Left lung (tissue), 10 donors: ENCODE measurements around the gene LLGL2. TPM values are rescaled to one million over a fixed set of nuclear protein-coding genes. Genes with fewer than 3 reads are reported as not detected.

Experiments used
- ATAC-seq: fragments of 200-7000 bp; cut with Tn5 transposase; one replicate; pipeline ENCODE4 v1.9.1; 2020; ENCODE audit warnings: moderate library complexity
- DNase-seq, 4 donors: peaks; one replicate each; pipeline ENCODE4 v3.0.0-alpha.2; 2013 to 2020
- H3K27ac ChIP-seq, 2 donors: fragments of 200-600 bp; sonication (generic) in 1 of 2; one replicate each; pipeline versions ENCODE4 v1.5.0 to v1.8.0; 2020 to 2021
- H3K27me3 ChIP-seq, 2 donors: fragments of 200-600 bp; sonication (generic) in 1 of 2; one replicate each; pipeline versions ENCODE4 v1.5.0 to v1.8.0; 2020 to 2021
- H3K36me3 ChIP-seq, 2 donors: fragments of 200-600 bp; sonication (generic) in 1 of 2; one replicate each; pipeline versions ENCODE4 v1.5.0 to v1.8.0; 2020 to 2021
- H3K4me1 ChIP-seq, 2 donors: fragments of 200-600 bp; one replicate each; pipeline ENCODE4 v1.8.0; 2021
- H3K4me3 ChIP-seq, 2 donors: fragments of 200-600 bp; sonication (generic) in 1 of 2; one replicate each; pipeline versions ENCODE4 v1.5.0 to v1.8.0; 2020 to 2021; ENCODE audit warnings: mild to moderate bottlenecking in 1 of 2
- H3K9me3 ChIP-seq, 2 donors: fragments of 200-600 bp; sonication (generic) in 1 of 2; one replicate each; pipeline versions ENCODE4 v1.5.0 to v1.8.0; 2020 to 2021
- intact Hi-C, 2 donors: fragments of 100-400 bp; cut with DNase I; formaldehyde crosslinking; loops; one replicate each; pipeline versions ENCODE4 v1.11.2 to v1.14.2; 2022
- polyA plus RNA-seq, 6 donors: library from polyadenylated mRNA; unstranded; fragments of 120-200 nt; gene quantifications; one replicate each; pipeline ENCODE4 v1.2.1, GENCODE V29; 2013; ENCODE audit not compliant: insufficient read length in 6 of 6
- total RNA-seq, 2 donors: library from RNA; stranded (reverse); fragmentation: NEBNext Ultra II Directional; extraction: Animal tissue kit (Norgen Biotek cat#: 25700); gene quantifications; one replicate each; pipeline ENCODE4 v1.2.1, GENCODE V29; 2021
- TF ChIP-seq, protein P1 (sequence below), 2 donors: fragments of 200-600 bp; sonication (generic) in 1 of 2; IDR thresholded peaks; one replicate each; pipeline versions ENCODE4 v1.5.0 to v1.8.0; 2021; ENCODE audit warnings: antibody characterized with exemption in 2 of 2
- donor health status: DM: no; HTN: yes; CAD: no.
- donor health status: DM: no; HTN: no; CAD: no.

Gene LLGL2
- total and polyA plus RNA-seq, 8 donors, result 38.0 to 173 (median 53.1) TPM

DNA sequence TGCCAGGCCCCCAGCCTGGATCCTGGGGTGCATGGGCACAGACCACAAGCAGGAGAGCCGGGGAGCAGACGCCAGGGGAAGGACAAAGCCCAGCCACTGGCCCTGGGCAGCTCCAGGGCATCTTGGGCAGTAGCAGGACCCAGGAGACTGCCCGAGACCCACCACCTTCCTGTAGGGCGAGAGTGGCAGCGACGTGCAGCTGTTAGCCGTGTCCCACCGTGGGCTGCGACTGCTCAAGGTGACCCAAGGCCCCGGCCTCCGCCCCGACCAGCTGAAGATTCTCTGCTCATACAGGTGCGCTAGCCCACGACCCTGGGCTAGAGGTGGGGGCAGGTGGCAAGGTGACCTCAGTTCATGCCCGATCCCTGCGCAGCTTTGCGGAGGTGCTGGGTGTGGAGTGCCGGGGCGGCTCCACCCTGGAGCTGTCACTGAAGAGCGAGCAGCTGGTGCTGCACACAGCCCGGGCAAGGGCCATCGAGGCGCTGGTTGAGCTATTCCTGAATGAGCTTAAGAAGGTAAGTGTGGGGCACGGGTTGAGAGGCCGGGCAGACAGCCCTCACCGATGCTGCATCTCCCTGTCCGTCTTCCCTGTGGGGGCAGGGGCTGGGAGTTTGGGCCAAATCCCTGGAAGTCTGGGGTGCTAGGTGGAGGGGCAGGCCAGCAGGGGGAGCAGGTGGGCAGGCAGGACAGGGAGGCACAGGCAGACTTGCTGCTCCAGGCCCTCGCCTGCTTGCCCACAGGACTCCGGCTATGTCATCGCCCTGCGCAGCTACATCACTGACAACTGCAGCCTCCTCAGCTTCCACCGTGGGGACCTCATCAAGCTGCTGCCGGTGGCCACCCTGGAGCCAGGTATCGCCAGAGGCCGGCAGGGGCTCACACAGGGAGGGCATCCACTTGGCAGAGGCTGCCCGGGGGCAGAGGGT is 94.3 kb downstream of the LLGL2 start:
- Histone ChIP-seq H3K4me1 (no peaks in the 10 kb centered on the region), H3K9me3 (no peaks in the 10 kb centered on the region), H3K27ac (no peak overlapping the region), H3K4me3 (no peak overlapping the region), H3K27me3 (no peaks in the 10 kb centered on the region), H3K36me3 (peaks cover 0 to 97% of the 10 kb centered on the region in 2 donors)
- TF ChIP-seq, protein P1, sequence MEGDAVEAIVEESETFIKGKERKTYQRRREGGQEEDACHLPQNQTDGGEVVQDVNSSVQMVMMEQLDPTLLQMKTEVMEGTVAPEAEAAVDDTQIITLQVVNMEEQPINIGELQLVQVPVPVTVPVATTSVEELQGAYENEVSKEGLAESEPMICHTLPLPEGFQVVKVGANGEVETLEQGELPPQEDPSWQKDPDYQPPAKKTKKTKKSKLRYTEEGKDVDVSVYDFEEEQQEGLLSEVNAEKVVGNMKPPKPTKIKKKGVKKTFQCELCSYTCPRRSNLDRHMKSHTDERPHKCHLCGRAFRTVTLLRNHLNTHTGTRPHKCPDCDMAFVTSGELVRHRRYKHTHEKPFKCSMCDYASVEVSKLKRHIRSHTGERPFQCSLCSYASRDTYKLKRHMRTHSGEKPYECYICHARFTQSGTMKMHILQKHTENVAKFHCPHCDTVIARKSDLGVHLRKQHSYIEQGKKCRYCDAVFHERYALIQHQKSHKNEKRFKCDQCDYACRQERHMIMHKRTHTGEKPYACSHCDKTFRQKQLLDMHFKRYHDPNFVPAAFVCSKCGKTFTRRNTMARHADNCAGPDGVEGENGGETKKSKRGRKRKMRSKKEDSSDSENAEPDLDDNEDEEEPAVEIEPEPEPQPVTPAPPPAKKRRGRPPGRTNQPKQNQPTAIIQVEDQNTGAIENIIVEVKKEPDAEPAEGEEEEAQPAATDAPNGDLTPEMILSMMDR (IDR thresholded peaks at IDR 0.05), result no peak
- no peak for DNase-seq
- intact Hi-C loops, result no loop called here
- peak; percentile 6 for ATAC-seq

DNA sequence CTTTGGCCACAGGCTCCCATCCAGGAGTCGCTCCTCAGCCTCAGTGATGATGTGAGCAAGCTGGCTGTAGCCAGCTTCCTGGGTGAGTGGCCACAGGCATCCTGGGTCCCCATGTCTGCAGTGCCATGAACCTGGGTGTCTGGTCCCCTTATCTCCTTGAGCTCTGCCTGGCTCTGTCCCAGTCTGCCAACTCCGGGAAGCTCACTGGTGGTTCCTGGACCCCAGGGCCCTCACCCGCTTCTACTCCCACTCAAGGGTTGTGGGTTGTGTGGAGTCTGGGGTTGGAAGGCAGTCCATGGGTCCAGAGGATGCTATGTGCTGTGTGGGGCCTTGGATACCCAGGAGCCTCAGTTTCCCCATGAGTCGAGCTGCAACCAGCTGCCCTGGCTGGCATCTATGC is 96.0 kb downstream of the LLGL2 start:
- Histone ChIP-seq H3K27ac (no peak overlapping the region), H3K36me3 (peaks cover 0 to 97% of the 10 kb centered on the region in 2 donors), H3K9me3 (no peaks in the 10 kb centered on the region), H3K4me3 (no peak overlapping the region), H3K27me3 (no peaks in the 10 kb centered on the region), H3K4me1 (no peaks in the 10 kb centered on the region)
- ATAC-seq (no peak), DNase-seq (no peak)
- TF ChIP-seq, protein P1 (IDR thresholded peaks at IDR 0.05), result no peak
- intact Hi-C loops, result no loop called here

DNA sequence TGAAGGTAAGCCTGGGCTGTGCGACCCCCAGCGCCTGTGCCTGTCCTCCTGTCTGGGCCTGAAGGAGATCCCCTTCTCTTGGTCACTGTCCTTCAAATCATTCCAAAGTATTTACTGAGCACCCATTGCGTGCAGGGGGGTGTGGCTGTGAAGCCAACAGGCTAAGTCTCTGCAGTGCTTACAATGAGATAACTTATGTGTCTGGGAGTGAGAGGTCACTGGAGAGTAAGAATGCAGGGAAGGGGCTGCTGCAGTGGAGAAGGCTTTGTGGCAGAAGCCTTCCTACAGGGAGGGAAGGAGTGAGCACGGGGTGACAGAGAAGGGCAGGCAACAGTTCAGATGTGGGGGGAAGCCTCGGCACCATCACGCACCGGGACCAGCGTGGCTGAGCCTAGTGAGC is 96.6 kb downstream of the LLGL2 start:
- Histone ChIP-seq H3K4me1 (no peaks in the 10 kb centered on the region), H3K36me3 (peaks cover 0 to 97% of the 10 kb centered on the region in 2 donors), H3K27me3 (no peaks in the 10 kb centered on the region), H3K27ac (no peak overlapping the region), H3K9me3 (no peaks in the 10 kb centered on the region), H3K4me3 (no peak overlapping the region)
- intact Hi-C loops, result no loop called here
- TF ChIP-seq, protein P1 (IDR thresholded peaks at IDR 0.05), result no peak
- ATAC-seq (no peak), DNase-seq (peak in 1 of 4 donors; percentile 43)

DNA sequence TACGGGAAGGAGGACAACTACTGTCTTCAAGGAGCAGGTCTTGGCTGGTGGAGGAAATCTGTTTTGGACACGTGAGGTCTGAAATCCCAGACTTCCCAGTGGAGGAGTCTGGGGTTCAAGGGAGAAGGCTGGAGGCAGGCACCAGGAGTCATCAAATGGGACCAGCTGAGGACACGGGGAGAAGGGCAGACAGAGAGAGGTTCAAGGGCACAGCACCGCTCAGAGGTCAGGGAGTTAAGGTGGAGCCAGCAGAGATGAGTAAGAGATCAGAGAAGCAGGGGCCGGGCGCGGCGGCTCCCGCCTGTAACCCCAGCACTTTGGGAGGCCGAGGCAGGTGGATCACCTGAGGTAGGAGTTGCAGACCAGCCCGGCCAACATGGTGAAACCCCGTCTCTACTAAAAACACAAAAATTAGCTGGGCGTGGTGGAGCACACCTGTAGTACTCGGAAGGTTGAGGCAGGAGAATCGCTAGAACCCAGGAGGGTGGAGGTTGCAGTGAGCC is 97.3 kb downstream of the LLGL2 start:
- Histone ChIP-seq H3K4me1 (no peaks in the 10 kb centered on the region), H3K36me3 (peaks cover 0 to 96% of the 10 kb centered on the region in 2 donors), H3K27ac (no peak overlapping the region), H3K4me3 (no peak overlapping the region), H3K9me3 (no peaks in the 10 kb centered on the region), H3K27me3 (no peaks in the 10 kb centered on the region)
- DNase-seq, result peak in 1 of 4 donors; percentile 52
- ATAC-seq, result no peak
- TF ChIP-seq, protein P1 (IDR thresholded peaks at IDR 0.05), result no peak
- intact Hi-C loops, result no loop called here

DNA sequence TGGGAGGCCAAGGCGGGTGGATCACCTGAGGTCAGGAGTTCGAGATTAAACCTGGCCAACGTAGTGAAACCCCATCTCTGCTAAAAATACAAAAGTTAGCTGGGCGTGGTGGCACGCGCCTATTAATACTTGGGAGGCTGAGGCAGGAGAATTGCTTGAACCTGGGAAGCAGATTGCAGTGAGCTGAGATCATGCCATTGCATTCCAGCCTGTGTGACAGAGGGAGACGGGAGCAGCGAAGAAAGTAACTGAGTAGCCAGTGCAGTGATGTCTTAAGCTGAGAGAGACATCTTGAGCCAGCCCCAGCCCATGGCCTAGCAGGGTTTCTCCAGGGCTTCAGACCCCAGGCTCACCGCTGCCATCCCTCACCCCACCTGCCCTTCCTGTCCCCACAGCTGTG is 97.9 kb downstream of the LLGL2 start:
- Histone ChIP-seq H3K4me1 (no peaks in the 10 kb centered on the region), H3K27me3 (no peaks in the 10 kb centered on the region), H3K27ac (no peak overlapping the region), H3K4me3 (no peak overlapping the region), H3K9me3 (no peaks in the 10 kb centered on the region), H3K36me3 (peaks cover 0 to 94% of the 10 kb centered on the region in 2 donors)
- TF ChIP-seq, protein P1 (IDR thresholded peaks at IDR 0.05), result no peak
- intact Hi-C loops, result no loop called here
- ATAC-seq, result no peak
- no peak for DNase-seq
